ENCODE data around the gene ALDOA.
A peak's percentile ranks its signal among the peaks of the same experiment; 100 is the strongest.

ALDOA gene

DNA sequence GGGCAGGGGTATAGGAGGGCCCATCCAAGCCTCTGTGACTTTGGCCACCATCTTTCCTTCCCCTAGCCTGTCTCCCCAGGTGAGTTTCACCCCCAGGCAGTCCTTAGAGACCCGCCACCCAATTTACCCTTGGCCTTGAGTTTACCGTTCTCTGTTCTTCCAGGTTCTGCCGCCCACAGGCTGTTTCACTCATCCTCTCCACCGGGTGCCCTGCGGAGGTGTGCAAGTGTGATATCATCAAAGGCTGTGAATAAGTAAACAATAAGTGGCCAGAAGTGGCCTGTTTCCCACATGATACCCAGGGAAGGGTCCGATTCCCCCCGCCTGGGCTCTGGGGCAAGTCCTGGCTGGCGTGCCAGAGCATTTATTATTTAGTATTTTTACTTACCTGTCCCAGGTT, 19.4 kb upstream of the ALDOA start:
- DNase-seq: no peak

DNA sequence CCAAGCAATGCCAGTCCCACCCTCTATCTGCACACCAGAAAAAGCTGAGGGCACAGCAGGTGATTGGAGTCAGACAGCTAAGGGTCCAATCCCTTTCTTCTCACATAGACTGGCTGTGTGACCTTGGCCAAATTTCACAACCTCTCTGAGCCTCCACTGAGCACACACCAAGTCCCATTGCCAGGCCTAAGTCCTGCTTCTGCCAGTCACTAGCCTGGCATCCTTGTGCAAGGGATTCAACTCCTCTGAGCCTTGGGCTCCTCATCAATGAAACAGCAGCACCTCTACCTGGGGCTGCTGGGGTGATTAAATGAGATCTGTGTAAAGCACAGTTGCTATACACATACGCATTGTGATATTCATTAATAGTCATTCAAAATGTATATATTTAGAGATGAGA, 19.0 kb upstream of the ALDOA start:
- no peak for DNase-seq

DNA sequence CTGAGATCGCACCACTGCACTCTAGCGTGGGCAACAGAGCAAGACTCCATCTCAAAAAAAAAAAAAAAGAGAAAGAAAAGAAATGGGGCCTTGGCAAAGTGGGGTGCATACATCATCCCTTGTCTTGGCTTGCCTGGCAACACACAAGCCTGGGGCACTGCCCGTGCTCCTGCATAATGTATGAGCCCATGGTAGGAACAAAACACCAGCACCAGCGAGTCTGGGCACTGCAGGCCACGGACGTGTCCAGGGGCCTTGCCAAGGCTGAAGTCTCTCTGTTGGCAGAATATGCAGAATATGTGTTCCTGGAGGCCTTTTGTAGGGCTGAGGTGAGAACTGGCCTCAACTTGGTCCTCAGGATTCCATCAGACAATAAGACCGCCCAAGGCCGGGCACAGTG, 15.7 kb upstream of the ALDOA start:
- no peak for DNase-seq

DNA sequence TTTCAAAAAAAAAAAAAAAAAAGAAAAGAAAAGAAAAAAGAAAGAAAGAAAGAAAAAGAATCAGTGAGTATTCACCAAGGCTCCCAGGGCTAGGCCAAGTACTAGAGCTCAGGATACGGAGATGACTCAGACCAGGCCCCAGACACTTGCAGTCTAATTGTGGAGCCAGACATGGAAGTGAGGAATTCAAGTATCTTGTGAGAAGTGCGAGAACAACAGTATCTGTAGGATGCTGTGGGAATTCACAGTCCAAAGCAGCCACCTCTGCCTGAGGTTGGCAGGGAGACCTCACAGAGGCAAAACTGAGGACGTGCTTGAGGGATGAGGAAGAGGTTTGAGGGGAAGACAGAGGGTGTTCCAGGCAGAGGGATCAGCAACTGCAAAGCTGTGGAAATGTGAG, 14.0 kb upstream of the ALDOA start:
- no peak for DNase-seq

DNA sequence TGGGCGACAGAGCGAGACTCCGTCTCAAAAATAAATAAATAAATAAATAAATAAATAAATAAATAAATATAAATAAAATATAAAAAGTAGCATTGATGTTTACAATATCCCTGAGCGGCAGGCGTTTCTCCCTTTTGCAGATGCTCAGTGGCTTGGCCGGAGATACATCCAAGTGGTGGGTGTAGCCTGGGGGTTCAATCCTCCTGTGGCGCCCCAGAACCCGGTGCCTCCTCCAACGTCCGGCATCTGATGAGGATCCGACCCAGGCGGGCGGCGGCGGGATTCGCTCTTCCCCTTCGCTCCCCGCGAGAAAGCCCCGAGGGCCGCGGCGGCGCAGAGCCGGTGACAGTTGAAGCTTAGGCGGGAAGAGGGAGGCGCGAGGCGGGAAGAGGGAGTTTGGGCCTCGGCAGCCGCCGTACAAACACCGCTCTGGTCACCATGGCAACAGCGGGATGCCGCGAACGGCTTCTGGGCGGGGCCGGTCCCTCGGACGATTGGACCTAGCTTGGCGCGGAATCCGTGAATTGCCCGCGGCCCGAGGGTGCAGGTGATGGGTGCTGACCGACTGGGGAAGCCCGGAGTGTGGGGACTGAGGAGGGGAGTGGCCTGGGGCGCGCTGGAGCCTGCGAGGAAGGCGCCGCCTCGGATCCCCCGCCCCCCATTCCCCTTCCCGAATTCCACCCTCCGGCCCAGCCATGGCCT, 12.7 kb upstream of the ALDOA start:
- DNase-seq: peak; percentile 98

DNA sequence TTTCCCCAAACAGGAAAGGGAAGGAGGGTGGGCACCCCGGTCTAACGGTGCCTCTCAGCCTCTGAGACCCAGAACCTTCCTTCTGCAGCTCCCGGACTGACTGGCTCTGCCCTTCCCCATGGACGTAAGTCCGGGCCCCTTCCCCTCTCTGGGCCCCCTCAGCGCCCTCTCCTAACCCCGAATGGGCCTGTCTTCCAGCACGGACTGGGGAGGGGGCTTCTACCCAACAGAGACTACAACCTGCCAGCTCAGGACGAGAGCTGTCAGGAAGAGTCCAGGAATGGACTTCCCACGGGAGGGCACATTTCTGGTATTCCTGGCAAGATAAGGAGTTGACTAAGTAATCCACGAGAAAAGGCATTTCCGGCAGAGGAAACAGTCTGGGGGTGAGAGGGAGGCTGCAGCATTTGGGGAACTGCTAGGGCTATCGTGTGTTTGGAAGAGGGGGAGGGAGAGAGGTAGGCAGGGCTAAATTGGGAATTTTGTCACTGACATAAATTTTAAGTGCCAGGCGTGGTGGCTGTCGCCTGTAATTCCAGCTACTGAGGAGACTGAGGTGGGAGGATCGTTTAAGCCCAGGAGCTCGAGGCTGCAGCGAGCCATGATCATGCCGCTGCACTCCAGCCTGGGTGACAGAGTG, 12.1 kb upstream of the ALDOA start:
- no peak for DNase-seq

DNA sequence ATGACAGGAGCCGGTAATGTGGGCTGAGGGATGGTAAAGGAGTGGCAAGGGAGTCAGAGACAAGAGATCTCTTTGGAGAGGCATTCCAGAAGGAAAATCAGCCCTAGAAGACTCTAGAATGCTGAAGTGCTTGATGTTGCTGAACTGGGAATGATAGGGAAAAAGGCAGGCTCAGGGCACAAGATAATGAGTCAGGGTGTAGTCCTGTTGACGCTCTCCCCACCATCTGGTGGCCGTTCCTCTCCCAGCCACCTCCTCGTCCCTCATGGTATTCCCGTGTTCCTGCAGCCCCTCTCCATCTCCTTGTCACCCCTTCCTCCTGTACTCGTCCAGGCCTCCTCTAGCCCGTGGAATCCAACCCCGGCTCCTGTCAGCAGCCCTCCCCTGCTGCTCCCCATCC, 11.1 kb upstream of the ALDOA start:
- no peak for DNase-seq

DNA sequence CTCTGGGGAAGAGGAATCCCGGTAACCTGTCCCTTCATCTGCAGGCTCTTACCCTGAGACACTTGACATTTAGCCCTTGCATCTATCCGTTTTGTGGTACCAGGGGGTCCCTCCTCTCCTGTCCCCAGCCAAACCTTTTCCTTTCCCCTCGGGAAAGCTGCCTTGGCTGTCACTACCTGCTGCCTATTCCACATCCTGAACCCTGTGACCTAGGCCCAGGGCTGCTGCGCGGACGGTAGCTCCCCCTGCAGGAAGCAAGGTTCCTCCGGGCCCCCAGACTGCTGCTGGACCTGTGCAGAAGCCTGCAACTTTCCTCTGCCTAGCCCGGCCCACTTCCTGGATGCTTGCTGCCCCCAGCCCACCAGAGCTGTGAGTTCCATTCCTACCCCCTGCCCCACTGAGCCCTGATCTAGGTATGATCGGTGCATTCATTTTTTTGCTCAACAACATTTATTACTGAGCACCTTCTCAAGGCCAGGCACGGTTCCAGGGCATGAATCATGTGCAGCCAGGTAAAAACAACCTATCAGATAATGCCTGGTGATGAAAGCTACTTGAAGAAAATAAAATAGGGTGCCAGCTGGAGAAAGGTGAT, 10.5 kb upstream of the ALDOA start:
- peak; percentile 78 for DNase-seq

DNA sequence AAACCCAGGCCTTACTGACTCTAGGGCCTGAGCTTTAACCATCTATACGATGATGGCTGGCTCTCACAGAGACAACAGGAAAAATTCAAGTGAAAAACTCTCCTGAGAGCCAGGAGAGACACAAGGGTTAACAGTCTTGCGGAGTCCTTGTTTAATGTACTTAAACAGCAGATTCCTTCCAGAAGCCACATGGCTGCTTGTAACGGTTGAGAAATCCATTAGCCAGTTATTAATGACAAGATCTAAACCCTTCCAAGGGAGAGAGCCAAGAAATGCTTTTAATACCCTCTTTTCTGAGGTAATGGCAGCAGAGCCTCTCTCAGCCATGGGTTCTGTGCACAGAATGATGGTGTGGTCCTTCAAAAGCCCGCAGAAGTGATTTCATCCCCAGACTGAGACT, 5.2 kb upstream of the ALDOA start:
- DNase-seq: no peak

DNA sequence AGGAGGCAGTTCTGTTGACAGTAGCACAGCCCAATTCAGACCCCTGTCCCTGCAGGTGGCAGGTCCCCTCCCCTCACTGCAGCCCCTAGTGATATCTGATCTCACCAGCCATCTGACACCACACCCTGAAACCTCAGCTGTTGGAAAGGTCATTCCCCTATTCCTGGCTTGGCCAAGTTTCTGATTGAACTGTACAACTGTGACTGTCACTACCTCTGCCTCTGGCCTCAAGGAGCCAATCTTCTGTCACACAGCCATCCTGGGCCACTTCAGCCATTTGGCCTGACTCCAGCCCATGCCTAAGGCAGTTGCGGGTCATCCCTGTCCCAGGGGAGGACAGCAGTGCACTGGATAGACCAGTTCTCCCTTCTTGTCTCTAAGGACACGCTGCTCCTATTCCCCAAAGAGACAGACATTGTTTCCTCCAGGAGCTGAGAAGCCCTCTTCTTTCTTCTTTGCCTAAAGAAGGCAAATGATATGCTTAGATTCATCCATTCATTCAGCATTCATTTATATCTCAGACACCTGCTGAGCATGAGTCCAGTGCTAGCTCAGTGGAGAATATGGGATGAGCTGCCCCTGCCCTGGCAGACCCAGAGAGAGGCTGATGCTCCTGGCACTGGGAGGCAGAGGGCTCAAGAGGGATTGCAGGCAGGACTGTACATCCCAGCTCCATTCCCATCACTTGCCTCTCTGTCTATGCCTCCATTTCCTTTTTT, 4.6 kb upstream of the ALDOA start:
- no peak for DNase-seq

DNA sequence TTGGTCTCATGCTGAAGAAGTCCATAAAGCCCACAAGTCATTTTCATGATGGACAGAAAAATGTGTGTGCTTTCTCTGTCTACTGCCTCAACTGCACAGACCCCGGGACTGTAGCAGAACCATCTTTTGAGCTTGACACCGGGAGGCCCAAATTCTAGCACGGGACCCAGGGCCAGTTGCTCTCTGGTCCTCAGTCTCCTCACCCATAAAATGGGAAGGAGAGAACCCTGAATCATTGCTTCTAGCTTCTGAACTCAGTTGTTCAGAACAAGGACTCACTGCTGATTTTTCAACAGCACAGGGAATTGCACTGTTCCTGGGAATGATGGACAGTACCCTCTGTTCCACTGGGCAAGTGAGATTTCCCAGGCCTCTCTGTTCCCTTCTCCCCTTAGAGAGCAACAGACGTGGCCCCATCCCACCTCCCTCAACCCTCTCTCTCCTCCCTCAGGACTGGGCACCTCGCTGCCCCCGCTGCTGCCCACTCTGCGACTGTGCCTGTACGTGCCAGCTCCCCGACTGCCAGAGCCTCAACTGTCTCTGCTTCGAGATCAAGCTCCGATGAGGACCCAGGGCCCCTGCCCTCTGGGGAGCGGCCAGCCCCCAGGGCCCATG, 2.2 kb upstream of the ALDOA start:
- DNase-seq: no peak

DNA sequence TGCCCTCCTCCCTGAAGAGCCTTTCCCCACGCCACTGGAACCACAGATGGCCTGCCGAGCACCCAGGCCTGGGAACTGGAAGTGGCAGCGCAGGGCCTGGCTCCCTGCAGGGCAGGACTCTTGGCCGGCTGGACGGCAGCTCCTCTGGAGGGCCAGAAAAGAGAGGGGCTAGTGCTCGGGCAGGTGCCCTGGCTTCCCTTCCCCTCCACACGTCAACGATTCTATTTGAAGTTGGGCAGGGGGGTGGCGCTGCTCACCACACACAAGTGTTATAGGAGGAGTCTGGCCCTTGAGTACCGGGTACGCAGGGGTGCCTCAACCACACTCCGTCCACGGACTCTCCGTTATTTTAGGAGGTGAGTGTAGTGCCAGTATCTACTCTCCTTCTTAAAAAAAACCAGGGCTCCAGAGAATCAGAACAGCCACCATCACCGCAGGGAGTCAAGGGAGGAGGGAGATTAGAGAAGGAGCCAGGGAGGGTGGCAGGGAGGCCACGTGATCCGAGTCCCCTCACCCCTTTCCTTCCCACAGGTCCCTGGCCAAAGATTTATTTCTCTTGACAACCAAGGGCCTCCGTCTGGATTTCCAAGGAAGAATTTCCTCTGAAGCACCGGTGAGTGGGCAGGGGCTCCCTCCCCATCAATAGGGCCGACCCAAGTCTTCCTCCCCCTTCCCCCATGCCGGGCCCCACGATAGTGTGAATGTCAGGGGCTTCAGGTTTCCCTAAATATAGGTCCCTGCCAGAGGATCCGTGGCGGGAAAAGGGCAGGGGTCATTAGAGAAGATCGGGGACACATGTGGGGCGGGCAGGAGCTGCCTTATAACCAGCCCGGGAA, 1.4 kb upstream of the ALDOA start:
- DNase-seq: peak; percentile 82

DNA sequence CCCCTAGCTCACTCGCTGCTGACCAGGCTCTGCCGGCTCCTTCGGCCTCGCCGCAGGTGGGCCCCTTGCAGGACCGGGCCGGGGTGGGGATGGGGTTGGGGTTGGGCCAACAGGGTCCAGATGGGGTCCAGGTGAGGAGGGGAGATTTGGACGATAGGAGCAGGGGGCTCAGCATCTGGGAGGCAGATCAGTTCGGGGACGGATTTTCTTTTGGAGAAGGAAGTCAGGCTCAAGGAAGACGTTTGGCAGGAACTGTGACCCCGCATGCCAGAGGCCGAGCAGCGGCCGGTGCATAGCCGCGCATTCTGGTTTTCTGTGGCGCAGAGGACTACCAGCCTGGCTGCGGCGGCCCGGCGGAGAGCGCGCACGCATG, 845 bp upstream of the ALDOA start:
- no peak for DNase-seq

DNA sequence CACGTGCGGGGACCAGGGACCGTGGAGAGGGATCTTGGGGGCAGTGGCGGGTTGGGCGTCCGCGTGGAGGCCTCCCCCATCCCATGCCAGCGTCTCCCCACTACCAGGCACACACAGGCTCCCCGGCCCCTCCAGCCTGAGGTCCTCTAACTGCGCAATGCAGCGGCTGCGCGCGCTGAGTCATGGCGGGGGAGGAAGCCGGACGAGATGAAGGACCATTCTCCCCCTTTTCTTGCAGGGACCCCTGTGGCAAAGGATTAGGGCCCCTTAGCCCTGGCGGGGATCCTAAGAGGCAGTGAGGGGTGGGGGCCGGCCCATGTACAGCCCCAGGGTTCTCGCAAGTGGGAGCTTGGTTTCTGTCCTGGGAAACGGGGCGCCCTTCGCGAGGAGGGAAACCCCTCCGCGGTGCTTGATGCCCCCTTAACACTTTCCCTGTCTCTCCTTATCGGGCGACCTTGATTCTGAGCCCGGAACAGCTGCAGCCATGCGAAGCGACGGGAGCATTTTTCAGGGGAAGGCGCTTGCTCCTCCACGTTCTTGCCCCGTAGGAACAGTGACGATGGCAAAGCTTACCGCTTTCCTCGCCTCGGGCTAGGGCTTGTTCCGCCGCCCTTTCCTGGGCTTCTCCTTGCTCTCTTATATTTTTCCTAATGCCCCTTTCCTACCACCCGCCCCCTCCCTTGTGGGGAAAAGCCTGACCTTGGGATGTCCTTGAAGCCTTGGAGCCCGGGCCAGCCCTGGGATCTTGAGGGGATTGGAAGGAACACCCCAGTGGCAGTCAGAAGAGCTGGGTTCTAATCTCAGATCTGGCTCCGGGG, 592 bp downstream of the ALDOA start:
- DNase-seq: peak; percentile 69

DNA sequence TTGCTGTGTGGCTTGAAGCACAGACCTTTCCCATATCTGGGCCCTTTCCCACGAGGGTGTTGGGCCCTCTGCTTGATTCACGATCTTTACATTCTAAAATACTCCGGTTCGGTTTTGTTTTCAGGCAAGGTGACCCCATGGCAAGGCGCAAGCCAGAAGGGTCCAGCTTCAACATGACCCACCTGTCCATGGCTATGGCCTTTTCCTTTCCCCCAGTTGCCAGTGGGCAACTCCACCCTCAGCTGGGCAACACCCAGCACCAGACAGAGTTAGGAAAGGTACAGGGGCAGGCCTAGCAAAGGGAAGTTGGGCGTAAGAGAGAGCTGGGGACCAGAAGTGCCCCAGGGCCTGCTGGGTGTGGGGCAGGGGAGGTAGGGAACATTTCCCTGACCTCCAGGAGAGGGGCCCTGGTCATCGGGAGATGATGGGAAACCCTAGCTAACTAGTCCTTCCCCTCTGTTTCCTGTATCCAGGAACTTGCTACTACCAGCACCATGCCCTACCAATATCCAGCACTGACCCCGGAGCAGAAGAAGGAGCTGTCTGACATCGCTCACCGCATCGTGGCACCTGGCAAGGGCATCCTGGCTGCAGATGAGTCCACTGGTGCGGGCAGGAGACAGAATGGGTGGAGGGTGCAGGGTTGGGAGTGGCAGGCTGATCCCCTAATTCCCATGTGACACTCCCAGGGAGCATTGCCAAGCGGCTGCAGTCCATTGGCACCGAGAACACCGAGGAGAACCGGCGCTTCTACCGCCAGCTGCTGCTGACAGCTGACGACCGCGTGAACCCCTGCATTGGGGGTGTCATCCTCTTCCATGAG, 1.4 kb downstream of the ALDOA start:
- no peak for DNase-seq

DNA sequence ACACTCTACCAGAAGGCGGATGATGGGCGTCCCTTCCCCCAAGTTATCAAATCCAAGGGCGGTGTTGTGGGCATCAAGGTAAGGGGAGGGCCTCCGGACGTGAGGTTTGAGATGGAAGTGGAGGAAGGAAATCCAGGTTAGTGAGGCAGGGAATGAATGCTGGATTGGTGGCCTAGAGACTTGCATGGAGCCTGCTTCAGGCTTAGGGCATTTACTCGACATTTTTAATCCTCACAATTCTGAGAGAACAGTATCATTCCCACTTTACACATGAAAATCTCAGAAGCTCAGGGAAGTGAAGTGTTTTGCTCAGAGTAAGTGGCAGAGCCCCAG, 2.0 kb downstream of the ALDOA start:
- no peak for DNase-seq

DNA sequence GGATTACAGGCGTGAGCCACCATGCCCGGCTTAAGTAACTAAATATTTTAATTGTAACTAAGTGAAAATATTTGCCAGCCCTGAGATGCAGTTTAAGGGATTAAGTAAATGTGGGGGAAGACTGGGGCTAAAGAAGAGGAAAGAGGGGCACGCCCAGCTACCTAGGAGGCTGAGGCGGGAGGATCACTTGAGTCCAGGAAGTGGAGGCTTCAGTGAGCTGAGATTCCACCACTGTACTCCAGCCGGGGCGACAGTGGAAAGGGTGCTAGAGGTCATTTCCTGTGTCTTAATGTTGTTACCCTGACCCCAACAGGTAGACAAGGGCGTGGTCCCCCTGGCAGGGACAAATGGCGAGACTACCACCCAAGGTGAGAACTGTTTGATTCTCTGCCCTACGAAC, 2.8 kb downstream of the ALDOA start:
- no peak for DNase-seq

DNA sequence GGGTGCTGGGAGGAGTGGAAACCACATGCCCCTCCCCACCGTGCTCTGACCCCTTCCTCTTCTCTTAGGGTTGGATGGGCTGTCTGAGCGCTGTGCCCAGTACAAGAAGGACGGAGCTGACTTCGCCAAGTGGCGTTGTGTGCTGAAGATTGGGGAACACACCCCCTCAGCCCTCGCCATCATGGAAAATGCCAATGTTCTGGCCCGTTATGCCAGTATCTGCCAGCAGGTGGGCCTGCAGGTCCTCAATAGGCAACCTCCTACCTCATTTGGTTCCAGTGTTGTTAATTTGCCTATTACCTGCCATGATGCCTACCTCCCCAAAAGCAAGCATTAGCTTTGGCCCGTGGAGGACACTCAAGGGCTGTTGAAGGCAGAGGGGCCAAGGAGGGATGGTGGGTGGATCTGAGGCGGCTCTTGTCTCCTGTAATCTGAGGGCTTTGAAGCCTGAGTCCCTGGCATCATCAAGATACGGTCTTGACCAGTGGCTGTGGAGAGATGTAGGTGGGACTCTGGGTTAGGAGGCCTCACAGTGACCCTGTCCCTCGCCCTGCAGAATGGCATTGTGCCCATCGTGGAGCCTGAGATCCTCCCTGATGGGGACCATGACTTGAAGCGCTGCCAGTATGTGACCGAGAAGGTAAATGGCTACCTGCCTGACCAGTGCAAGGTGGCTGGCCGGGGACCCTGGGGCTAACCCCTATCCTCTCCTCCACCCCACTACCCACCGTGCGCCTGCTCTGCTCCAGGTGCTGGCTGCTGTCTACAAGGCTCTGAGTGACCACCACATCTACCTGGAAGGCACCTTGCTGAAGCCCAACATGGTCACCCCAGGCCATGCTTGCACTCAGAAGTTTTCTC, 3.4 kb downstream of the ALDOA start:
- peak; percentile 65 for DNase-seq

DNA sequence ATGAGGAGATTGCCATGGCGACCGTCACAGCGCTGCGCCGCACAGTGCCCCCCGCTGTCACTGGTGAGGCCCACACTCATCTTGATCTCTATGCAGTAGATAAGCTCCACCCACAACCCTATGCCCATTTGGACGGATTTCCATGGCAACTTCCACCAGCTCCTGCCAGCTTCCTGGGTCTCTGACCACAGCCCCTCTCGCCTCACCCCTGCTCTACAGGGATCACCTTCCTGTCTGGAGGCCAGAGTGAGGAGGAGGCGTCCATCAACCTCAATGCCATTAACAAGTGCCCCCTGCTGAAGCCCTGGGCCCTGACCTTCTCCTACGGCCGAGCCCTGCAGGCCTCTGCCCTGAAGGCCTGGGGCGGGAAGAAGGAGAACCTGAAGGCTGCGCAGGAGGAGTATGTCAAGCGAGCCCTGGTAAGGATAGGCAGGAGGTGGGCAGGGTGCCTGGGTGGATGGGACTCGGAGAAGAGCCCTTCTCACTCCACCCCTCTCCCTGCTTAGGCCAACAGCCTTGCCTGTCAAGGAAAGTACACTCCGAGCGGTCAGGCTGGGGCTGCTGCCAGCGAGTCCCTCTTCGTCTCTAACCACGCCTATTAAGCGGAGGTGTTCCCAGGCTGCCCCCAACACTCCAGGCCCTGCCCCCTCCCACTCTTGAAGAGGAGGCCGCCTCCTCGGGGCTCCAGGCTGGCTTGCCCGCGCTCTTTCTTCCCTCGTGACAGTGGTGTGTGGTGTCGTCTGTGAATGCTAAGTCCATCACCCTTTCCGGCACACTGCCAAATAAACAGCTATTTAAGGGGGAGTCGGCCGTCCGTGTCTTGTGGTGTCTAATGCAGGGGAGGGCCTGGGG, 4.3 kb downstream of the ALDOA start:
- no peak for DNase-seq
